MCF 10A (cell line): Measurements from ENCODE around the gene MRGPRG. TPM values are rescaled to one million over a fixed set of nuclear protein-coding genes. Genes with fewer than 3 reads are reported as not detected.

Experiments
- BruUV-seq: library from RNA; stranded (reverse); fragments of 400-500 nt; replicated peaks from 2 replicates; lab custom pipeline; 2021; lab: Mats Ljungman, UMichigan
- CTCF ChIA-PET: fragments of 300-600 bp; sonication (Branson Sonifier 250); formaldehyde crosslinking; extraction: SDS; loops from one replicate; lab custom pipeline; 2021; ENCODE audit warnings: antibody characterized with exemption, inconsistent platforms; lab: Yijun Ruan, JAX
- POLR2A ChIA-PET: fragments of 300-600, 350-650 bp; sonication (Branson Sonifier 250); formaldehyde crosslinking; extraction: SDS; loops from one replicate; lab custom pipeline; 2020; ENCODE audit warnings: antibody characterized with exemption, inconsistent platforms; lab: Yijun Ruan, JAX
- DNase-seq: peaks from one replicate; pipeline ENCODE4 v3.0.0-alpha.2; 2018; ENCODE audit not compliant: unreplicated experiment
- H3K27ac Mint-ChIP-seq: one replicate; pipeline ENCODE4 v1.8.0; 2022; ENCODE audit warnings: mild to moderate bottlenecking, low read depth, mixed read lengths; ENCODE audit not compliant: unreplicated experiment
- H3K27me3 Mint-ChIP-seq: one replicate; pipeline ENCODE4 v1.8.0; 2022; ENCODE audit warnings: mixed read lengths; ENCODE audit not compliant: insufficient read depth, unreplicated experiment
- H3K36me3 Mint-ChIP-seq: one replicate; pipeline ENCODE4 v1.8.0; 2022; ENCODE audit warnings: mild to moderate bottlenecking, moderate library complexity, mixed read lengths; ENCODE audit not compliant: insufficient read depth, unreplicated experiment
- H3K4me1 Mint-ChIP-seq: one replicate; pipeline ENCODE4 v1.8.0; 2022; ENCODE audit warnings: mixed read lengths; ENCODE audit not compliant: insufficient read depth, unreplicated experiment
- H3K4me3 Mint-ChIP-seq: one replicate; pipeline ENCODE4 v1.8.0; 2022; ENCODE audit warnings: mild to moderate bottlenecking, moderate library complexity, mixed read lengths; ENCODE audit not compliant: unreplicated experiment
- H3K9me3 Mint-ChIP-seq: one replicate; pipeline ENCODE4 v1.8.0; 2022; ENCODE audit warnings: mixed read lengths; ENCODE audit not compliant: unreplicated experiment
- intact Hi-C: fragments of 100-400 bp; cut with micrococcal nuclease; formaldehyde crosslinking; loops from 2 replicates; pipeline ENCODE4 v1.14.1; 2022
- total RNA-seq: library from RNA; stranded (reverse); gene quantifications from 2 replicates; pipeline ENCODE4 v1.2.3, GENCODE V29; 2022
- TF ChIP-seq, protein P1 (sequence below): fragments of 200-600 bp; IDR thresholded peaks from one replicate; pipeline ENCODE4 v1.8.0; 2022; ENCODE audit warnings: antibody characterized with exemption, mild to moderate bottlenecking; ENCODE audit not compliant: unreplicated experiment

The MRGPRG gene
- total RNA-seq, 1 experiment from 2014 or later: not detected

DNA sequence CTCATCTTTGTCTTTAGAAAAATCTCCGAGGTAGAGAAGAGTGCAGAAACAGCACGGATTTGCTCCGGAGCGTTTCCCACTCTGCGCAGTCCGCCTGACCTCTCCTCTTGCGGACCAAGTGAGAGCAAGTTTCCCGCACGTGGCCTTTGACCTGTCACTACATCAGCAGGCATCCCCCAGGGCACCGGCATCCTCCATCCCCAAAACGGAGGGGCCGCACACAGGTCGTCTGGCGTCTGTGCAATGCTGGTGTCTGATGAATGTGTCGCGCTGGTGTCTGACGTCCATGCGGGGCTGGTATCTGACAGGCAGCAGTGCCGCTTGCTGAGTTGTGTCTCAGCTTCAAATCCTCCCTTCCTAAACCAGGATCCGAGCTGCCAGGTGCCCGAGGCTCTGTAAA, 14.3 kb upstream of the MRGPRG start:
- ChIA-PET CTCF (no interaction called here), POLR2A (no interaction called here)
- H3K36me3 Mint-ChIP-seq: no peaks in the 10 kb centered on the region
- no peak overlapping the region for H3K4me3 Mint-ChIP-seq
- H3K4me1 Mint-ChIP-seq: no peaks in the 10 kb centered on the region
- H3K9me3 Mint-ChIP-seq: no peaks in the 10 kb centered on the region
- H3K27ac Mint-ChIP-seq: no peak overlapping the region
- no TSS peak for BruUV-seq
- TF ChIP-seq, protein P1, sequence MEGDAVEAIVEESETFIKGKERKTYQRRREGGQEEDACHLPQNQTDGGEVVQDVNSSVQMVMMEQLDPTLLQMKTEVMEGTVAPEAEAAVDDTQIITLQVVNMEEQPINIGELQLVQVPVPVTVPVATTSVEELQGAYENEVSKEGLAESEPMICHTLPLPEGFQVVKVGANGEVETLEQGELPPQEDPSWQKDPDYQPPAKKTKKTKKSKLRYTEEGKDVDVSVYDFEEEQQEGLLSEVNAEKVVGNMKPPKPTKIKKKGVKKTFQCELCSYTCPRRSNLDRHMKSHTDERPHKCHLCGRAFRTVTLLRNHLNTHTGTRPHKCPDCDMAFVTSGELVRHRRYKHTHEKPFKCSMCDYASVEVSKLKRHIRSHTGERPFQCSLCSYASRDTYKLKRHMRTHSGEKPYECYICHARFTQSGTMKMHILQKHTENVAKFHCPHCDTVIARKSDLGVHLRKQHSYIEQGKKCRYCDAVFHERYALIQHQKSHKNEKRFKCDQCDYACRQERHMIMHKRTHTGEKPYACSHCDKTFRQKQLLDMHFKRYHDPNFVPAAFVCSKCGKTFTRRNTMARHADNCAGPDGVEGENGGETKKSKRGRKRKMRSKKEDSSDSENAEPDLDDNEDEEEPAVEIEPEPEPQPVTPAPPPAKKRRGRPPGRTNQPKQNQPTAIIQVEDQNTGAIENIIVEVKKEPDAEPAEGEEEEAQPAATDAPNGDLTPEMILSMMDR: no peak
- DNase-seq: no peak
- intact Hi-C loops: no loop called here
- peaks cover 58% of the 10 kb centered on the region for H3K27me3 Mint-ChIP-seq

DNA sequence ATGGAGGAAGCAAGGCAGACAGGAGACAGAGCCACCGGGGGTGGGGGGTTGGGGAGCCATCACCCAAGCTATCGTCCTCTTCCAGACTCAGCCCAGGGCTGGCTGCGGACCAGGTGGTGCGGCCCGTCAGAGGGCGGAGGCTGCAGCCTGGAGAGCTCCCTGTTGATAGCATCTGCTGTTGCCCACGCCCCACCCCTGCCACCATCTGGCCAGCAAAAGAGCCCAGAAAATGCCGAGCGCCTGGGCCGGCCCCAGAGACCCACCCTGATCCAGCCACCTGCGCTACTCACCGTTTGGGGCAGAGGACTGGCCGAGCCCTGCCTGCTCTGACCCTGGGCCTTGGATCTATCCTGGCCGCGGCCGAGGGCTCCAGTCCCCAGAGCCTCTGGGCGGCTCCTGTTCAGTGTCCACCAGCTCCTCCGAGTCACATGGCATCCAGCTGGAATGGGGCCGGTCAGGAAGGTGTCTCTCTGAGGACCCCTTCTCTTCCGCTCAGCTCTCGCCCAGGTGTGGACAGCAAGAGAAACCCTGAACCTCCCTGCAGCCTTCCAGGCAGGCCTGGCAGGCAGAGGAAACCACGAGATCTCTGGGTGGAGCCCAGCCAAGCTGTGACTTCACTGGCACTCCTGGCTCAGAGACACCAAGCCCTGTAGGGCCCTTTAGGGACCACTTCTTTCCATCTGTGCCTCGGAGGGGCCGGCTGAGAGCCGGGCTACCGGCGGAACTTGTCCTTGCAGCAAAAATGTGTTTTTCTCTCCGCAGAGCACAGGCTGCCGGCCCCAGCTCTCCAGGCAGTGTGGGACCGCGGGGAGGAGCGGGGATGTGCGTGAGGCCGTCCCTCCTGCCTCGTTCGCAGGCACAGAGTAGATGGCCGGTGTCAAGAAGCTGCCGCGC, 13.5 kb upstream of the MRGPRG start, which contains the start of gene MRGPRE:
MRGPRE (minus strand) TSS at position 567 of the 894 bp plus-strand sequence. CDS start 3,618 bp downstream, outside the sequence.
- no peaks in the 10 kb centered on the region for H3K9me3 Mint-ChIP-seq
- no peak for DNase-seq
- TF ChIP-seq, protein P1: no peak
- CTCF ChIA-PET: interaction anchor here (0.6 kb wide), 1 partner anchor 186 kb away, joined by 3 read pairs; no protein-coding TSS in a partner anchor
- H3K27ac Mint-ChIP-seq: no peak within 1 kb of the TSS
- POLR2A ChIA-PET: no interaction called here
- BruUV-seq: no TSS peak
- peaks cover 56% of the 10 kb centered on the region for H3K27me3 Mint-ChIP-seq
- no peak within 1 kb of the TSS for H3K4me3 Mint-ChIP-seq
- intact Hi-C loops: no loop called here
- H3K36me3 Mint-ChIP-seq: no peaks in the 10 kb centered on the region
- H3K4me1 Mint-ChIP-seq: no peaks in the 10 kb centered on the region

DNA sequence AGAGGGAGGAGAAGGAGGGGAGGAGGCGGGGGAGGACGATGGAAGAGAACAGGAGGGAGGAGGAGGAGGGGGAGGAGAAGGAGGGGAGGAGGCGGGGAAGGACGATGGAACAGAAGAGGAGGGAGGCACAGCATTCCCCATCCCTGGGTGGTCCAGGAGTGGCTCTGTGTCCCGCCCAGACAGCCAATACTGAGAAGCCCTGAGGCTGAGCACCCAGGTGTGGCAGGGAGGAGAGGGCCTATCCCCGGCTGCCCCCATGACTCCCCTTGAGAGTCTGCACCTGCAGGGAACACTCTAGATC, 12.9 kb upstream of the MRGPRG start:
- TF ChIP-seq, protein P1: no peak
- H3K36me3 Mint-ChIP-seq: no peaks in the 10 kb centered on the region

DNA sequence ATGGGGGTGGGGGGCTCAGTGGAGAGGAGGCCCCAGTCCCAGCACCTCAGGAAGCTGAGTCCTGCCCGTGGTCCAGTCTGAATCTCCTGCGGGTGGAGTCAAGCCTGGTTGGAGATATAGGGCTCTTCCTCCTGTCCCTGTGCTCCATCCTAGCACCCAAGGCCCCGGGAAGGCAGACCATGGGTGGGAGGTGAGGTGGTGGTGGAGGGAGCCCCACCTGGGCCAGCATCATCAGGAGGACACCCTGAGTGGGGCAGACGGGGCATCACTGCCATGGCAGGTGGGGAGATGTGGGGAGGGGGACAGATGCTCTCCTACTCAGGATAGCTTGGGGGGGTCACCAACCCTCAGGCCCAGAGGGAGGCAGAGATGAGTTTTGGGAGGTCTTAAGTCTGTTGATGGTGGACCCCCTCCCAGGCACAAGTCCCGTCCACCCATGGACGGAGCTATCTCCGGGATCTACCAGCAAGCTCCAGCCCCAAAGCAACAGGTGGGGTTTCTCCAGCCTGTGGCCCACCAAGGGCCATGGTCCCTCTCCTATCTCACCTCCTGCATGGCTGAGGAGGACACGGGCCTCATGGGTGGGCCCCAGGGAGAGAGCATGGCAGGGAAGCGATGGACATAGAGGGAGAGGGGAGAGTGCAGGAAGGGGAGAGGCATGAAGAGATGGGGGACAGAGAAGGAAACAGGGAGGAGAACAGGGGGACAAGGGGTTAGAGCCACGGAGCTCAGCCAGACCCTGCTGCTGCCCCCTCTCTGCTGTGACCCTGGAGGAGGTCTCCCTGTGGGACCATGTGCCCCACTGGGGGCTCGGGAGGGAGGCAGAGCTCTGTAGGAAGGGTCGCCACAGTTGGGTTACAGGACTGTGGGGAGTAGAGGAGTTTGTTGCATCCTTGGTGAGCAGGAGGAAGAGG, 12.3 kb upstream of the MRGPRG start:
- TF ChIP-seq, protein P1: no peak
- H3K36me3 Mint-ChIP-seq: no peaks in the 10 kb centered on the region
- no TSS peak for BruUV-seq
- ChIA-PET CTCF (interaction anchor here (1.7 kb wide), 1 partner anchor 193 kb away, joined by 3 read pairs; no protein-coding TSS in a partner anchor), POLR2A (no interaction called here)
- H3K9me3 Mint-ChIP-seq: no peaks in the 10 kb centered on the region
- no peak for DNase-seq
- no peak overlapping the region for H3K4me3 Mint-ChIP-seq
- intact Hi-C loops: no loop called here
- peaks cover 44% of the 10 kb centered on the region for H3K27me3 Mint-ChIP-seq
- no peaks in the 10 kb centered on the region for H3K4me1 Mint-ChIP-seq
- H3K27ac Mint-ChIP-seq: no peak overlapping the region

More for the DNA sequence above, 12.9 kb upstream of the MRGPRG start:
- peaks cover 50% of the 10 kb centered on the region for H3K27me3 Mint-ChIP-seq
- no peak overlapping the region for H3K4me3 Mint-ChIP-seq
- H3K4me1 Mint-ChIP-seq: no peaks in the 10 kb centered on the region
- POLR2A ChIA-PET: no interaction called here
- H3K9me3 Mint-ChIP-seq: no peaks in the 10 kb centered on the region
- BruUV-seq: no TSS peak
- no peak overlapping the region for H3K27ac Mint-ChIP-seq
- CTCF ChIA-PET: interaction anchor here (0.6 kb wide), 1 partner anchor 186 kb away, joined by 3 read pairs; no protein-coding TSS in a partner anchor
- intact Hi-C loops: no loop called here
- no peak for DNase-seq
